GM18519 (cell line): ENCODE measurements around the gene SIRT6.
"Not testable (repeated sequence)": the region's sequence is repeated elsewhere in the genome, so short reads cannot be mapped to it uniquely, and the experiment has no call there.

Experiments
- ATAC-seq: cut with Tn5 transposase; IDR thresholded peaks from one replicate; pipeline ENCODE4 v1.9.1; 2021; ENCODE audit warnings: mild to moderate bottlenecking, moderate library complexity; ENCODE audit not compliant: unreplicated experiment, low FRiP score

The SIRT6 gene

DNA sequence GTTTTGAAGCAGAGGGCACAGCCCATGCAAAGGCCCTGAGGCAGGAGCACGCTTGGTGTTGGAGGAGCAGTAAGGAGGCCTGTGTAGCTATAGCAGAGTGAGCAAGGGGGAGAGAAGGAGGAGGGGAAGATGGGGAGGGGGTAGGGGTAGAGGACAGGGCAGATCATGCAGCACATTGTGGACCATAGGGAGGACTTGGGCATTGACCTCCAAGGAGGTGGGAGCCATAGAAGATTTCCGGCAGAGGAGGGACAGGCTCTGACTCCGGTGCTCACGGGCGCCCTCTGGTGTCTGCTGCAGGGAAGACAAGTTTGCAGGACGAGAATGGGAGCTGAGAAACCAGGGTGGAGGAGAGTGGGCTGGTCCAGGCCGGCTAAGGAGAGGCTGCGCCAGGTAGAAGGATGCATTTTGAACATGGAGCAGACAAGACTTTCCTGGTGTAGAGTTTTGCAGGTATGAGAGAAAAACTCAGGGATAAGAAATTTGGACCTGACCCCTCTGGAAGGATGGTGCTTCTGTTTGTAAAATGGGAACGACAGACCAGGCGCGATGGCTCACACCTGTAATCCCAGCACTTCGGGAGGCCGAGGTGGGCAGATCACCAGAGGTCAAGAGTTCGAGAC is 42.6 kb downstream of the SIRT6 start:
- ATAC-seq, result no peak

DNA sequence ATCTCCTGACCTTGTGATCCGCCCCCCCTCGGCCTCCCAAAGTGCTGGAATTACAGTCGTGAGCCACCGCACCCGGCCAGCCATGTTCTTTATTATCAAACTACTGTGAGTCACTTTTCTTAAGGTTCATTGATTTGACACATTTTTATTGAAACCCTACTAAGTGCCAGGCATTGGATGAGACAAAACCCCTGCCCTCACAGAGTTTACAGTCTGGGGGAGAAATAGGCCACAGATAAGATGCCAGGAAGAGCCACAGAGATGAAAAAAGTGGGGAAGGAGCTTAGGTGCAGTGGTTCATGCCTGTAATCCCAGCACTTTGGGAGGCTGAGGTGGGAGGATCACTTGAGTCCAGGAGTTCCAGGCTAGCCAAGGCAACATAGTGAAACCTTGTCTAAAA is 43.9 kb downstream of the SIRT6 start:
- ATAC-seq, result no peak

DNA sequence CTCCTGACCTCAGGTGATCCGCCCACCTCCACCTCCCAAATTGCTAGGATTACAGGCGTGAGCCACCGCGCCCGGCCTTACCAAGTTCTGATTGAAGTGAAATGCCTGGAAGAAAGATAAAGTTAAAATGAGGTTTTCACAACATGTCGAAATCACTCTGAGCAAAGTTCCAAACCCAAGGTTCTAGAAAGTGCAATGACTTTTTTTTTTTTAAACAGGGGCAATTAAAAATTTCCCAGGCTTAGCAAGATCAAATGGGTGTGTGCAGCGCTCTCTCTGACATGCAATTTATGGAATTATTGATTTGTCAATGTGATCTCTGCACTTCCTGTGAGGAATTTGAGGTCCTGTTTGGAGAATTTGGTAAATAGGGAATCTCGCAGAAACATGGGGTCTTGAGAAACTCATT is 45.7 kb downstream of the SIRT6 start:
- no peak for ATAC-seq

DNA sequence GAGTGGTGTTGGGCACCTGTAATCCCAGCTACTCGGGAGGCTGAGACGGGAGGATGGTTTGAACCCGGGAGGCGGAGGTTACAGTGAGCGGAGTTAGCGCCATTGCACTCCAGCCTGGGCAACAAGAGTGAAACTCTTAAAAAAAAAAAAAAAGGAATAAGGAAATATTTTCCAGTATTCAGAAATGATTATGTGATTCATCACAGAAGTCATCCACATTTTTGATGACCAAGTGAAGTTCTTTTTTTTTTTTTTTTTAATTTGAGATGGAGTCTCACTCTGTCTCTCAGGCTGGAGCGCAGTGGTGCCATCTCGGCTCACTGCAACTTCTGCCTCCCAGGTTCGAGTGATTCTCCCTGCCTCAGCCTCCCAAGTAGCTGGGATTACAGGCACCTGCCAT is 47.0 kb downstream of the SIRT6 start:
- not testable (repeated sequence) for ATAC-seq

DNA sequence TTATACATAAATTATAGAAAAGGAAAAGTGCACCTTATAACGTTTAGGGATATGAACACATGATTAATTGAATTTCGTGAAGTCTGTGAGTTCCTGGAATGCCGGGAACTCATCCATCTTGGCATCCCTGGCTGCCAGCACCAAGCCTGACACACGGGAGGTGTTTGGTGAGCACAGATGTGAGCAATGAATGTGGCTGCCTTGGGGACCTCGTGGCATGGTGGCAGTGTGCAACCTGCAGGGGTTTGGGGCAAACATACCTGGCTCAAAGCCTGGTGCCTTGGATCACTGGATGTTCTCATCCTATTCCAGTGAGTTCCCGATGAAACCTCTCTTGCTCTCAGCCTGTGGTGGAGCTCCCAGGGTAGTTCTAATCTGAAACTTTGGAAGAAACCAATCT is 48.0 kb downstream of the SIRT6 start:
- no peak for ATAC-seq

DNA sequence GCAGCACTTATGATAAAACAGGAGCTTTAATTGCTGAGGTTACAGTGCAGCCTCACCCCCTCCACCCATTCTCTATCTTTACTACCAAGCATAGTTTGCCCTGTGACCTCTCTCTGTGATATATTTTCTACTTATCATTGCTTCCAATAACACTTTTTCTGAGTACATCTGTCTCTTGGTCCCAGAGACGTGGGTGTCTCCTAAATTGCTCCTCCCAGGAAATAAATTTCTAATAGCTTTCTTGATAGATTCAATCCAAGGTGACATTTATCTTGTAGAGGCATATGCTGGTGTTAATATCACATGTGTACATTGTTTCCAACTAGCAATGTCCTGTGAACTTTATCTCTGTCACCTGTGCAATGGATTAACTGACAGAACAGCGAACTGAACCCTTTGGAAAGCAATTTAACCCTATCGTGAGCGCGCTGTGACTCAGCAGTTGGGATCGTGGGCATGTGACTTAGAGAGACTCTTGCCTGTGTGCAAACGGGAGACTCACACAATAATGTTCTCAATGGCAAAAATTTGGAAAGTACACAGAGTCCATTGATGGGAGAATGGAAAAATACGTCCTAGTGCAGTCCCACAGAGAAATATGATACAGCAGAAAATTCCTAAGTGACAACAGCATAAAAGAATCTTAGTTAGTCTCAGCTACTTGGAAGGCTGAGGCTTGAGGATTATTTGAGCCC is 51.5 kb downstream of the SIRT6 start:
- no peak for ATAC-seq

DNA sequence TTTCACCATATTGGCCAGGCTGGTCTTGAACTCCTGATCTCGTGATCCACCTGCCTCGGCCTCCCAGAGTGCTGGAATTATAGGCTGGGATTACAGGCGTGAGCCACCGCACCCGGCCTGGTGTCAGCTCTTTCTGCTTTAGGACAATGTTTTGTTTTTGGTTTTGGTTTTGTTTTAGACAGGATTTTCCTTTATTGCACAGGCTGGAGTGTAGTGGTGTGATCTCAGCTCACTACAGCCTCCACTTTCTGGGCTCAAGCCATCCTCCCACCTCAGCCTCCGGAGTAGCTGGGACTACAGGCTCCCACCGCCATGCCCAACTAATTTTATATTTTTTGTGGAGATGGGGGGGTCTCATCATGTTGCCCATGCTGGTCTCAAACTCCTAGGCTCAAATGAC is 53.3 kb downstream of the SIRT6 start:
- not testable (repeated sequence) for ATAC-seq

DNA sequence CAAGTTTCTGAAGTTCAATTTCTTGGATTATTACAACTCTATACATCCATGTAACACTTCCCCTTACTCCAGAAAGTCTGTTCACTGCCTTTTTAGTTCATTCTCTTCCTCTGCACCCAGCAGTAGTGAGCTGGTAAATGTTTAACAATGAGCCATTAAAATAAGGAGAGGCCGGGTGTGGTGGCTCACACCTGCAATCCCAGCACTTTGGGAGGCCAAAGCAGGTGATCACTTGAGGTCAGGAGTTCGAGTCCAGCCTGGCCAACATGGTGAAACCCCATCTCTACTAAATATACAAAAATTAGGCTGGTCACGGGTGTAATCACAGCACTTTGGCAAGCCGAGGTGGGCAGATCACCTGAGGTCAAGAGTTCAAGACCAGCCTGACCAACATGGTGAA is 55.0 kb downstream of the SIRT6 start:
- ATAC-seq, result not testable (repeated sequence)

DNA sequence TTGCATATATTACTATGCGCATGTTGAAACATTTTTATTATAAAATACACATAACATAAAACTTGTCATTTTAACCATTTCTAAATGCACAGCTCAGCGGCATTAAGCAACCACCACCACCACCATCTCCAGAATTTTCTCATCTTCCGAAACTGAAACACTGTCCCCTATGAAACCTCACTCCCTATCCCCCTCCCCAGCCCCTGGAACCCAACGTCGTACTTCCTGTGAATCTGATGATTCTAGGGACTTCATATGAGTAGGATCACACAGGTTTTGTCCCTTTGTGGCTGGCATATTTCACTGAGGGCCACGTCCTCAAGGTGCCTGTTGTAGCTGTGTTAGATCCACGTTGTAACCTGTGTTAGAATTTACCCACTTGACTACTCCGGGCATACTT is 57.7 kb downstream of the SIRT6 start:
- no peak for ATAC-seq
